Measurements from ENCODE around the gene ACTMAP.
"Not testable (repeated sequence)": the region's sequence is repeated elsewhere in the genome, so short reads cannot be mapped to it uniquely, and the experiment has no call there.

ACTMAP gene

GRCh38 chr19:40775632-40776022, 25.4 kb upstream of the ACTMAP start:
- DNase-seq, result no peak

GRCh38 chr19:40774916-40775631, 24.8 kb upstream of the ACTMAP start, which contains the start of gene MIA:
Gene MIA (plus strand): TSS chr19:40775521. CDS start chr19:40775543, 22 bp downstream.
- DNase-seq, result no peak

GRCh38 chr19:40771101-40771862, 21.0 kb upstream of the ACTMAP start:
- DNase-seq, result not testable (repeated sequence)

- no peak for DNase-seq
Observed at GRCh38 chr19:40768869-40769268, 18.6 kb upstream of the ACTMAP start.

- DNase-seq, result not testable (repeated sequence)
Observed at GRCh38 chr19:40766385-40766784, 16.1 kb upstream of the ACTMAP start.

GRCh38 chr19:40763963-40764362, 13.7 kb upstream of the ACTMAP start:
- peak; percentile 71 for DNase-seq

GRCh38 chr19:40763526-40763925, 13.2 kb upstream of the ACTMAP start:
- no peak for DNase-seq

- no peak for DNase-seq
Observed at GRCh38 chr19:40762754-40763470, 12.6 kb upstream of the ACTMAP start.

GRCh38 chr19:40759352-40759751, 9.1 kb upstream of the ACTMAP start:
- DNase-seq, result no peak

GRCh38 chr19:40758491-40758890, 8.2 kb upstream of the ACTMAP start:
- DNase-seq, result no peak

GRCh38 chr19:40756502-40757110, 6.3 kb upstream of the ACTMAP start:
- peak; percentile 75 for DNase-seq

GRCh38 chr19:40755791-40756190, 5.5 kb upstream of the ACTMAP start:
- no peak for DNase-seq

- no peak for DNase-seq
Observed at GRCh38 chr19:40755248-40755624, 5.0 kb upstream of the ACTMAP start.

GRCh38 chr19:40754611-40755247, 4.5 kb upstream of the ACTMAP start:
- peak; percentile 79 for DNase-seq

- DNase-seq, result peak; percentile 69
Observed at GRCh38 chr19:40752257-40752781, 2.0 kb upstream of the ACTMAP start.

GRCh38 chr19:40750874-40751537, 729 bp upstream of the ACTMAP start, which contains the start of gene SNRPA:
Gene SNRPA (plus strand): TSS chr19:40751203. CDS start chr19:40751409, 206 bp downstream.
- DNase-seq, result no peak

GRCh38 chr19:40747536-40747935, 2.7 kb downstream of the ACTMAP start:
- no peak for DNase-seq

- DNase-seq, result no peak
Observed at GRCh38 chr19:40745402-40745780, 4.9 kb downstream of the ACTMAP start.

- DNase-seq, result peak; percentile 66
Observed at GRCh38 chr19:40744554-40745401, 5.5 kb downstream of the ACTMAP start.

- no peak for DNase-seq
Observed at GRCh38 chr19:40743926-40744325, 6.4 kb downstream of the ACTMAP start.

GRCh38 chr19:40742886-40743285, 7.4 kb downstream of the ACTMAP start:
- no peak for DNase-seq
